ENCODE data around the gene KLHDC10.
"Not testable (repeated sequence)": the region's sequence is repeated elsewhere in the genome, so short reads cannot be mapped to it uniquely, and the experiment has no call there.

- TF ChIP-seq CTCF (conservative IDR thresholded peaks at IDR 0.05 in 1 of 2, IDR thresholded peaks at IDR 0.05 in 1 of 2; ENCODE audit: low read depth in 1 of 2, low read length in 2 of 2); EZH2 (IDR thresholded peaks at IDR 0.05; ENCODE audit: low read length, missing control alignments): not testable (repeated sequence)
Measured at GRCh38 chr7:130064580-130064926, 5.8 kb upstream of the KLHDC10 start.
